ENCODE results near the gene USF1. TPM values are rescaled to one million over a fixed set of nuclear protein-coding genes. Genes with fewer than 3 reads are reported as not detected.
A peak's percentile ranks its signal among the peaks of the same experiment; 100 is the strongest.
"Not testable (repeated sequence)": the region's sequence is repeated elsewhere in the genome, so short reads cannot be mapped to it uniquely, and the experiment has no call there.

Gene USF1
- polyA plus RNA-seq, 3 donors: 6.3 to 335 (median 25.5) TPM

DNA sequence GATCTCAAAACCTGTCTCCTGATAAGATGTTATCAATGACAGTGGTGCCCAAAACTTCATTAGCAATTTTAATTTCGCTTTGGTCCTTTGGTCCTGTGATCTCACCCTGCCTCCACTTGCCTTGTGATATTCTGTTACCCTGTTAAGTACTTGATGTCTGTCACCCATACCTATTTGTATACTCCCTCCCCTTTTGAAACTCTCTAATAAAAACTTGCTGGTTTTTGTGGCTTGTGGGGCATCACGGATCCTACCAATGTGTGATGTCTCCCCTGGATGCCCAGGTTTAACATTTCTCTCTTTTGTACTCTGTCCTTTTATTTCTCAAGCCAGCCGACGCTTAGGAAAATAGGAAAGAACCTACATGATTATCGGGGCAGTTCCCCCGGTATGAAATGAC is 18.2 kb upstream of the USF1 start:
- Mint-ChIP-seq H3K36me3 (peaks cover 47 to 82% of the 10 kb centered on the region in 2 donors), H3K4me1 (peaks cover 58% of the 10 kb centered on the region), H3K27ac (peak overlapping the region in 6 of 7 donors; percentile 58 to 90 (median 80))
- H3K4me3 Mint-ChIP-seq; H3K9me3 ChIP-seq (replicated peaks in 1 of 2; ENCODE audit: control insufficient read depth in 1 of 2, insufficient read depth in 1 of 2, low read length in 2 of 2); H3K27me3 ChIP-seq (ENCODE audit: control insufficient read depth in 2 of 2, insufficient read depth in 2 of 2, low read length in 2 of 2); H3K4me2 ChIP-seq (replicated peaks; ENCODE audit: extremely low read depth, low read length, poor library complexity, severe bottlenecking); H2AFZ ChIP-seq (ENCODE audit: insufficient read depth, low read depth, low read length, poor library complexity, severe bottlenecking); H3K9ac ChIP-seq (ENCODE audit: insufficient read depth, low read length, poor library complexity, severe bottlenecking); DNase-seq; H3K27me3 Mint-ChIP-seq (ENCODE audit: low read depth in 3 of 3); intact Hi-C loops (cut with micrococcal nuclease); H3K4me3 ChIP-seq (replicated peaks in 1 of 3; ENCODE audit: low read depth in 2 of 3, low read length in 3 of 3); H3K9me3 Mint-ChIP-seq: not testable (repeated sequence)
- H3K27ac ChIP-seq (ENCODE audit: low read depth in 1 of 2, low read length in 2 of 2): peak overlapping the region in 1 of 2 donors; percentile 22
- peaks cover 29 to 39% of the 10 kb centered on the region in 2 donors for H3K4me1 ChIP-seq (ENCODE audit: control insufficient read depth in 1 of 2, insufficient read depth in 2 of 2, low read length in 2 of 2)
- H3K36me3 ChIP-seq (replicated peaks in 1 of 2; ENCODE audit: control insufficient read depth in 1 of 2, insufficient read depth in 2 of 2, low read length in 2 of 2): peaks cover 30 to 62% of the 10 kb centered on the region in 2 donors
- peaks cover 78% of the 10 kb centered on the region for H4K20me1 ChIP-seq (ENCODE audit: insufficient read depth, low read length)
- H3K79me2 ChIP-seq (ENCODE audit: insufficient read depth, low read length): peaks cover 100% of the 10 kb centered on the region
- WGBS (ENCODE audit: insufficient coverage): 100% methylated on average over 1 of the region's 6 CpGs

DNA sequence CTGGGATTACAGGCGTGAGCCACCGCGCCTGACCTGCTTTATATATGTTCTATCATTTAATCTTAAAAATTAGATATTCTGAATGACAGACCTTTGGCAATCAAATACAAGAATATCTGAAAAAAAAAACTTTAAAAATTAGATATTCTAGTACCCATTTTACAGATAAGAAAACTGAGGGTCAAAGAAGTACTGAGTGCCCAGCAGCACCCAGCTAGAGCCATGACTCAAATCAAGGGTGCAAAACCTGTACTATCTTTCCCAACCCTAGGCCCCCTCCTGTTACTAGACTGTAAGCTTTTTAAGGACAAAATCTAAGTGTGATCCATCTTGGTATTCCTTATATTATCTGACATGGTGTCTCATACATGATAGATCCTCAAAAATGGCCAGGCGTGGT is 15.6 kb upstream of the USF1 start:
- DNase-seq: no peak
- Histone ChIP-seq H3K9ac (ENCODE audit: insufficient read depth, low read length, poor library complexity, severe bottlenecking) (no peak overlapping the region), H3K4me1 (ENCODE audit: control insufficient read depth in 1 of 2, insufficient read depth in 2 of 2, low read length in 2 of 2) (peaks cover 12 to 23% of the 10 kb centered on the region in 2 donors), H3K4me3 (replicated peaks in 1 of 3; ENCODE audit: low read depth in 2 of 3, low read length in 3 of 3) (no peak overlapping the region), H4K20me1 (ENCODE audit: insufficient read depth, low read length) (peaks cover 97% of the 10 kb centered on the region), H3K27ac (ENCODE audit: low read depth in 1 of 2, low read length in 2 of 2) (peak overlapping the region in 1 of 2 donors; percentile 14), H2AFZ (ENCODE audit: insufficient read depth, low read depth, low read length, poor library complexity, severe bottlenecking) (no peak overlapping the region), H3K27me3 (ENCODE audit: control insufficient read depth in 2 of 2, insufficient read depth in 2 of 2, low read length in 2 of 2) (no peaks in the 10 kb centered on the region), H3K9me3 (replicated peaks in 1 of 2; ENCODE audit: control insufficient read depth in 1 of 2, insufficient read depth in 1 of 2, low read length in 2 of 2) (no peaks in the 10 kb centered on the region), H3K36me3 (replicated peaks in 1 of 2; ENCODE audit: control insufficient read depth in 1 of 2, insufficient read depth in 2 of 2, low read length in 2 of 2) (peaks cover 48 to 84% of the 10 kb centered on the region in 2 donors), H3K4me2 (replicated peaks; ENCODE audit: extremely low read depth, low read length, poor library complexity, severe bottlenecking) (no peak overlapping the region), H3K79me2 (ENCODE audit: insufficient read depth, low read length) (peaks cover 100% of the 10 kb centered on the region)
- WGBS (ENCODE audit: insufficient coverage): no CpG with 5 or more reads among the region's 4 CpGs
- intact Hi-C loops (cut with micrococcal nuclease): no loop called here
- TF ChIP-seq, protein P1, sequence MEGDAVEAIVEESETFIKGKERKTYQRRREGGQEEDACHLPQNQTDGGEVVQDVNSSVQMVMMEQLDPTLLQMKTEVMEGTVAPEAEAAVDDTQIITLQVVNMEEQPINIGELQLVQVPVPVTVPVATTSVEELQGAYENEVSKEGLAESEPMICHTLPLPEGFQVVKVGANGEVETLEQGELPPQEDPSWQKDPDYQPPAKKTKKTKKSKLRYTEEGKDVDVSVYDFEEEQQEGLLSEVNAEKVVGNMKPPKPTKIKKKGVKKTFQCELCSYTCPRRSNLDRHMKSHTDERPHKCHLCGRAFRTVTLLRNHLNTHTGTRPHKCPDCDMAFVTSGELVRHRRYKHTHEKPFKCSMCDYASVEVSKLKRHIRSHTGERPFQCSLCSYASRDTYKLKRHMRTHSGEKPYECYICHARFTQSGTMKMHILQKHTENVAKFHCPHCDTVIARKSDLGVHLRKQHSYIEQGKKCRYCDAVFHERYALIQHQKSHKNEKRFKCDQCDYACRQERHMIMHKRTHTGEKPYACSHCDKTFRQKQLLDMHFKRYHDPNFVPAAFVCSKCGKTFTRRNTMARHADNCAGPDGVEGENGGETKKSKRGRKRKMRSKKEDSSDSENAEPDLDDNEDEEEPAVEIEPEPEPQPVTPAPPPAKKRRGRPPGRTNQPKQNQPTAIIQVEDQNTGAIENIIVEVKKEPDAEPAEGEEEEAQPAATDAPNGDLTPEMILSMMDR (IDR thresholded peaks at IDR 0.05): no peak
- Mint-ChIP-seq H3K4me1 (peaks cover 39% of the 10 kb centered on the region), H3K27me3 (ENCODE audit: low read depth in 3 of 3) (peaks cover 0 to 2% (median 0%) of the 10 kb centered on the region in 3 donors), H3K4me3 (no peak overlapping the region), H3K36me3 (peaks cover 59 to 90% of the 10 kb centered on the region in 2 donors), H3K27ac (peak overlapping the region in 5 of 7 donors; percentile 5 to 85 (median 53)), H3K9me3 (no peaks in the 10 kb centered on the region)
